ENCODE results near the gene NUP210.

The NUP210 gene

GRCh38 chr3:13394363-13394762 lies 25.8 kb downstream of the NUP210 start:
- TF ChIP-seq REST (IDR thresholded peaks at IDR 0.05; ENCODE audit: insufficient read depth in 1 of 2, low read depth in 2 of 2, low read length in 2 of 2) (no peak), FOXP2 (optimal IDR thresholded peaks at IDR 0.05; ENCODE audit: borderline replicate concordance, extremely low read depth, extremely low read length, insufficient read depth) (no peak), POLR2AphosphoS5 (IDR thresholded peaks at IDR 0.05; ENCODE audit: low read depth, low read length) (no peak), TAF1 (IDR thresholded peaks at IDR 0.05; ENCODE audit: borderline replicate concordance, insufficient read depth, low read length) (no peak), SIN3A (IDR thresholded peaks at IDR 0.05; ENCODE audit: borderline replicate concordance, insufficient read depth, low read length) (no peak)

- TF ChIP-seq REST (IDR thresholded peaks at IDR 0.05; ENCODE audit: insufficient read depth in 1 of 2, low read depth in 2 of 2, low read length in 2 of 2) (no peak), SIN3A (IDR thresholded peaks at IDR 0.05; ENCODE audit: borderline replicate concordance, insufficient read depth, low read length) (no peak), TAF1 (IDR thresholded peaks at IDR 0.05; ENCODE audit: borderline replicate concordance, insufficient read depth, low read length) (no peak), FOXP2 (optimal IDR thresholded peaks at IDR 0.05; ENCODE audit: borderline replicate concordance, extremely low read depth, extremely low read length, insufficient read depth) (no peak), POLR2AphosphoS5 (IDR thresholded peaks at IDR 0.05; ENCODE audit: low read depth, low read length) (no peak)
Measured at GRCh38 chr3:13393427-13394360, 26.4 kb downstream of the NUP210 start.

- TF ChIP-seq SIN3A (IDR thresholded peaks at IDR 0.05; ENCODE audit: borderline replicate concordance, insufficient read depth, low read length): no peak
- no peak for TF ChIP-seq TAF1 (IDR thresholded peaks at IDR 0.05; ENCODE audit: borderline replicate concordance, insufficient read depth, low read length)
- no peak for TF ChIP-seq REST (IDR thresholded peaks at IDR 0.05; ENCODE audit: insufficient read depth in 1 of 2, low read depth in 2 of 2, low read length in 2 of 2)
Measured at GRCh38 chr3:13391308-13391707, 28.8 kb downstream of the NUP210 start.

- TF ChIP-seq TAF1 (IDR thresholded peaks at IDR 0.05; ENCODE audit: borderline replicate concordance, insufficient read depth, low read length): no peak
- TF ChIP-seq REST (IDR thresholded peaks at IDR 0.05; ENCODE audit: insufficient read depth in 1 of 2, low read depth in 2 of 2, low read length in 2 of 2): no peak
- no peak for TF ChIP-seq SIN3A (IDR thresholded peaks at IDR 0.05; ENCODE audit: borderline replicate concordance, insufficient read depth, low read length)
- no peak for TF ChIP-seq POLR2AphosphoS5 (IDR thresholded peaks at IDR 0.05; ENCODE audit: low read depth, low read length)
- no peak for TF ChIP-seq FOXP2 (optimal IDR thresholded peaks at IDR 0.05; ENCODE audit: borderline replicate concordance, extremely low read depth, extremely low read length, insufficient read depth)
Measured at GRCh38 chr3:13389378-13389777, 30.7 kb downstream of the NUP210 start.

All from PFSK-1 (cell line).